ENCODE data around the gene GRM8.

Gene GRM8

GRCh38 chr7:126718419-126718818, 534.3 kb downstream of the GRM8 start:
- CTCF ChIA-PET, result interaction anchor here (0.6 kb wide), 1 partner anchor 629 kb away, joined by 4 read pairs; no protein-coding TSS in a partner anchor

GRCh38 chr7:126716321-126716720, 536.4 kb downstream of the GRM8 start:
- Histone ChIP-seq H3K9me3 (ENCODE audit: control insufficient read depth, insufficient read depth, low read depth, low read length) (no peaks in the 10 kb centered on the region), H3K27ac (ENCODE audit: extremely low read depth, low read depth, low read length) (no peak overlapping the region), H3K4me1 (ENCODE audit: control insufficient read depth, insufficient read depth, low read length) (no peaks in the 10 kb centered on the region), H3K36me3 (ENCODE audit: control insufficient read depth in 2 of 2, insufficient read depth in 1 of 2, low read length in 2 of 2) (no peaks in the 10 kb centered on the region), H3K4me3 (ENCODE audit: low read depth, low read length) (no peak overlapping the region)
- ChIA-PET POLR2A (no interaction called here), CTCF (no interaction called here)
- TF ChIP-seq ZNF18 (tag by site-specific recombination; IDR thresholded peaks at IDR 0.05) (no peak), HOXD13 (CRISPR knock-in tag; IDR thresholded peaks at IDR 0.05; ENCODE audit: borderline replicate concordance) (no peak), GLIS1 (tag by site-specific recombination; IDR thresholded peaks at IDR 0.05) (no peak), ZNF488 (tag by site-specific recombination; IDR thresholded peaks at IDR 0.05) (no peak), INSM2 (tag by site-specific recombination; IDR thresholded peaks at IDR 0.05) (no peak), ZNF324 (tag by site-specific recombination; IDR thresholded peaks at IDR 0.05) (no peak), ZFP37 (tag by site-specific recombination; IDR thresholded peaks at IDR 0.05) (no peak), ZNF184 (tag by site-specific recombination; IDR thresholded peaks at IDR 0.05) (no peak), ZNF175 (tag by site-specific recombination; IDR thresholded peaks at IDR 0.05) (no peak)

More at GRCh38 chr7:126718419-126718818, 534.3 kb downstream of the GRM8 start:
- POLR2A ChIA-PET, result no interaction called here
- Histone ChIP-seq H3K36me3 (ENCODE audit: control insufficient read depth in 2 of 2, insufficient read depth in 1 of 2, low read length in 2 of 2) (no peaks in the 10 kb centered on the region), H3K27ac (ENCODE audit: extremely low read depth, low read depth, low read length) (no peak overlapping the region), H3K9me3 (ENCODE audit: control insufficient read depth, insufficient read depth, low read depth, low read length) (no peaks in the 10 kb centered on the region; the same call in 1 of the 2 replicates), H3K4me1 (ENCODE audit: control insufficient read depth, insufficient read depth, low read length) (no peaks in the 10 kb centered on the region), H3K4me3 (ENCODE audit: low read depth, low read length) (no peak overlapping the region)
- no peak for TF ChIP-seq ZNF138 (tag by site-specific recombination; IDR thresholded peaks at IDR 0.05; ENCODE audit: borderline replicate concordance)
- TF ChIP-seq ZNF658 (tag by site-specific recombination; IDR thresholded peaks at IDR 0.05), result no peak
- no peak for TF ChIP-seq KLF9 (tag by site-specific recombination; IDR thresholded peaks at IDR 0.05; ENCODE audit: low read depth)
- TF ChIP-seq ZNF19 (tag by site-specific recombination; IDR thresholded peaks at IDR 0.05; ENCODE audit: low read depth), result no peak
- TF ChIP-seq ZBTB44 (tag by site-specific recombination; IDR thresholded peaks at IDR 0.05), result no peak
- TF ChIP-seq ZNF239 (tag by site-specific recombination; IDR thresholded peaks at IDR 0.05), result no peak
- no peak for TF ChIP-seq ZFP69B (tag by site-specific recombination; IDR thresholded peaks at IDR 0.05)
- TF ChIP-seq ZNF76 (tag by site-specific recombination; IDR thresholded peaks at IDR 0.05; ENCODE audit: borderline replicate concordance, low read depth), result no peak
- TF ChIP-seq REST (tag by site-specific recombination; IDR thresholded peaks at IDR 0.05), result no peak
- no peak for TF ChIP-seq BCL11B (tag by site-specific recombination; IDR thresholded peaks at IDR 0.05; ENCODE audit: low read depth)
- TF ChIP-seq SP2 (tag by site-specific recombination; IDR thresholded peaks at IDR 0.05), result no peak
- TF ChIP-seq ZNF529 (tag by site-specific recombination; IDR thresholded peaks at IDR 0.05; ENCODE audit: insufficient replicate concordance), result no peak
- no peak for TF ChIP-seq ZNF202 (tag by site-specific recombination; IDR thresholded peaks at IDR 0.05; ENCODE audit: borderline replicate concordance)
- no peak for TF ChIP-seq ZNF18 (tag by site-specific recombination; IDR thresholded peaks at IDR 0.05)
- no peak for TF ChIP-seq ZNF23 (tag by site-specific recombination; IDR thresholded peaks at IDR 0.05; ENCODE audit: borderline replicate concordance)
- TF ChIP-seq GLI4 (tag by site-specific recombination; IDR thresholded peaks at IDR 0.05), result no peak
- no peak for TF ChIP-seq ZNF596 (tag by site-specific recombination; IDR thresholded peaks at IDR 0.05)
